Adrenal gland (tissue), 12 donors: Measurements from ENCODE around the gene ALB. TPM values are rescaled to one million over a fixed set of nuclear protein-coding genes. Genes with fewer than 3 reads are reported as not detected.

Source experiments
- DNase-seq, 7 donors: peaks; one replicate each; pipeline ENCODE4 v3.0.0-alpha.2; 2019 to 2020
- H3K27ac ChIP-seq, 5 donors: fragments of 200-600 bp; sonication (generic) in 4 of 5; 1 replicate in 3 of 5; 2 replicates in 2 of 5; pipeline versions ENCODE4 v1.5.1 to v1.8.0; 2016 to 2020; ENCODE audit warnings: mild to moderate bottlenecking in 1 of 5
- H3K27me3 ChIP-seq: fragments of 200-600 bp; 2 replicates; pipeline ENCODE4 v1.8.0; 2021
- H3K36me3 ChIP-seq, 2 donors: fragments of 200-600 bp; replicated peaks in 1 of 2; 1 replicate in 1 of 2; 2 replicates in 1 of 2; pipeline versions ENCODE4 v1.5.1 to v1.8.0; 2018 to 2022
- H3K4me1 ChIP-seq, 2 donors: fragments of 200-600 bp; replicated peaks in 1 of 2; 1 replicate in 1 of 2; 2 replicates in 1 of 2; pipeline versions ENCODE4 v1.5.1 to v1.8.0; 2018 to 2021
- H3K4me3 ChIP-seq, 4 donors: fragments of 200-600 bp; sonication (generic) in 3 of 4; one replicate each; pipeline ENCODE4 v1.5.1; 2016 to 2018
- H3K9me3 ChIP-seq, 3 donors: fragments of 200-600 bp; sonication (generic) in 1 of 3; replicated peaks in 1 of 3; 1 replicate in 2 of 3; 2 replicates in 1 of 3; pipeline versions ENCODE4 v1.5.1 to v1.8.0; 2016 to 2021
- POLR2A ChIP-seq, 2 donors: fragments of 450-650 bp; IDR thresholded peaks; one replicate each; pipeline ENCODE4 v1.6.1; 2017; ENCODE audit warnings: antibody characterized with exemption in 2 of 2, mild to moderate bottlenecking in 2 of 2, moderate library complexity in 1 of 2
- WGBS, 4 donors: extraction: QIAGEN DNeasy Blood & Tissue Kit in 2 of 4; methylation state at CpG; one replicate each; pipeline versions ENCODE4 v1.1.5 to v1.1.7; 2013 to 2017; 5-methylcytosine and 5-hydroxymethylcytosine counted together
- intact Hi-C, 2 donors: fragments of 100-400 bp; cut with DNase I; formaldehyde crosslinking; loops; one replicate each; pipeline versions ENCODE4 v1.14.1 to v1.15.0; 2022 to 2023
- polyA plus RNA-seq, 3 donors: library from polyadenylated mRNA; stranded (reverse); fragments of 200-250 nt in 2 of 3; fragments of 350-450 nt in 1 of 3; fragmentation: Illumina TruSeq in 1 of 3; extraction: RNeasy Lipid Tissue Mini Kit (QIAGEN cat#74804) in 1 of 3; gene quantifications; one replicate each; pipeline ENCODE4 v1.2.3, GENCODE V29; 2013 to 2014
- total RNA-seq, 9 donors: library from RNA; depleted of rRNA in 4 of 9; stranded (reverse); fragments of >200 nt in 4 of 9; fragments of 120-200 nt in 1 of 9; fragmentation: NEBNext Ultra II Directional in 1 of 9; extraction: Animal tissue kit (Norgen Biotek cat#: 25700) in 1 of 9; gene quantifications; one replicate each; pipeline versions ENCODE4 v1.1.0 to v1.2.4, GENCODE V29; 2013 to 2023
- TF ChIP-seq, protein P1 (sequence below), 6 experiments: fragments of 450-650 bp in 4 of 6; fragments of 200-600 bp in 2 of 6; sonication (generic) in 1 of 6; IDR thresholded peaks; 1 replicate in 5 of 6; 2 replicates in 1 of 6; pipeline versions ENCODE4 v1.5.1 to v1.8.0; 2016 to 2021; ENCODE audit warnings: antibody characterized with exemption in 6 of 6, mild to moderate bottlenecking in 2 of 6, moderate library complexity in 1 of 6
- donor health status: healthy with polysubstance abuse.
- donor health status: Bipolar disorder and iron deficiency.
- donor health status: DM: yes; HTN: yes; CAD: no.
- donor health status: DM: no; HTN: no; CAD: no.
- donor health status: DM: no; HTN: no; CAD: no.
- donor health status: DM: yes; HTN: yes; CAD: no.

Gene ALB
- total and polyA plus RNA-seq, 12 donors, result 0.61 to 38.5 (median 5.3) TPM; not detected in 3

- H3K9me3 ChIP-seq, result no peaks in the 10 kb centered on the region
- TF ChIP-seq, protein P1, sequence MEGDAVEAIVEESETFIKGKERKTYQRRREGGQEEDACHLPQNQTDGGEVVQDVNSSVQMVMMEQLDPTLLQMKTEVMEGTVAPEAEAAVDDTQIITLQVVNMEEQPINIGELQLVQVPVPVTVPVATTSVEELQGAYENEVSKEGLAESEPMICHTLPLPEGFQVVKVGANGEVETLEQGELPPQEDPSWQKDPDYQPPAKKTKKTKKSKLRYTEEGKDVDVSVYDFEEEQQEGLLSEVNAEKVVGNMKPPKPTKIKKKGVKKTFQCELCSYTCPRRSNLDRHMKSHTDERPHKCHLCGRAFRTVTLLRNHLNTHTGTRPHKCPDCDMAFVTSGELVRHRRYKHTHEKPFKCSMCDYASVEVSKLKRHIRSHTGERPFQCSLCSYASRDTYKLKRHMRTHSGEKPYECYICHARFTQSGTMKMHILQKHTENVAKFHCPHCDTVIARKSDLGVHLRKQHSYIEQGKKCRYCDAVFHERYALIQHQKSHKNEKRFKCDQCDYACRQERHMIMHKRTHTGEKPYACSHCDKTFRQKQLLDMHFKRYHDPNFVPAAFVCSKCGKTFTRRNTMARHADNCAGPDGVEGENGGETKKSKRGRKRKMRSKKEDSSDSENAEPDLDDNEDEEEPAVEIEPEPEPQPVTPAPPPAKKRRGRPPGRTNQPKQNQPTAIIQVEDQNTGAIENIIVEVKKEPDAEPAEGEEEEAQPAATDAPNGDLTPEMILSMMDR (IDR thresholded peaks at IDR 0.05), result no peak
- no peak for TF ChIP-seq POLR2A (IDR thresholded peaks at IDR 0.05)
- DNase-seq, result no peak
- no peak overlapping the region for H3K4me3 ChIP-seq
- H3K4me1 ChIP-seq, result no peaks in the 10 kb centered on the region
- no peaks in the 10 kb centered on the region for H3K36me3 ChIP-seq
- WGBS, 4 donors, result 44 to 52% (median 45%) methylated on average over 3 of the region's 3 CpGs
- intact Hi-C loops, result no loop called here
- no peaks in the 10 kb centered on the region for H3K27me3 ChIP-seq
- no peak overlapping the region for H3K27ac ChIP-seq
Observed at GRCh38 chr4:73436674-73437557, 32.8 kb downstream of the ALB start.

- H3K4me3 ChIP-seq, result no peak overlapping the region
- intact Hi-C loops, result no loop called here
- no peak for TF ChIP-seq POLR2A (IDR thresholded peaks at IDR 0.05)
- TF ChIP-seq, protein P1 (IDR thresholded peaks at IDR 0.05), result no peak
Observed at GRCh38 chr4:73437558-73437956, 33.5 kb downstream of the ALB start.

DNA sequence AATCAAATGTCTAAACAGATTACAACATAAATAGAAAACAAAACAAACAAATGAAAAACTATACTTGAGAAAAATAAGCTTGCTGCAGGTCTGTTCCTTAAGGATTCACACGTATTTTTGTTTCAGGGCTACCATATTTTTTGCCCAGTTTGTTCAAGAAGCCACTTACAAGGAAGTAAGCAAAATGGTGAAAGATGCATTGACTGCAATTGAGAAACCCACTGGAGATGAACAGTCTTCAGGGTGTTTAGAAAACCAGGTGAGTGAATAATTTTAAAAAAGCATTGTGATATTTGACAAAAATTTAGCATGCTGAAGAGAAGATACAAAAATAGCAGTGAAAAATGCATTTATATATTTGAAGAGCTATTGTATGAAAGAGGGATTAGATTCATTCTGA is 34.0 kb downstream of the ALB start:
- intact Hi-C loops, result no loop called here
- no peak for TF ChIP-seq POLR2A (IDR thresholded peaks at IDR 0.05)
- TF ChIP-seq, protein P1 (IDR thresholded peaks at IDR 0.05), result no peak
- no peaks in the 10 kb centered on the region for H3K27me3 ChIP-seq
- WGBS, 4 donors, result 82 to 89% (median 84%) methylated on average over 1 of the region's 1 CpG
- H3K27ac ChIP-seq, result no peak overlapping the region
- no peak overlapping the region for H3K4me3 ChIP-seq
- DNase-seq, result no peak
- H3K36me3 ChIP-seq, result no peaks in the 10 kb centered on the region
- H3K9me3 ChIP-seq, result no peaks in the 10 kb centered on the region
- no peaks in the 10 kb centered on the region for H3K4me1 ChIP-seq

More at GRCh38 chr4:73437558-73437956, 33.5 kb downstream of the ALB start:
- Histone ChIP-seq H3K9me3 (no peaks in the 10 kb centered on the region), H3K27me3 (no peaks in the 10 kb centered on the region), H3K4me1 (no peaks in the 10 kb centered on the region), H3K36me3 (no peaks in the 10 kb centered on the region), H3K27ac (no peak overlapping the region)
- no peak for DNase-seq

DNA sequence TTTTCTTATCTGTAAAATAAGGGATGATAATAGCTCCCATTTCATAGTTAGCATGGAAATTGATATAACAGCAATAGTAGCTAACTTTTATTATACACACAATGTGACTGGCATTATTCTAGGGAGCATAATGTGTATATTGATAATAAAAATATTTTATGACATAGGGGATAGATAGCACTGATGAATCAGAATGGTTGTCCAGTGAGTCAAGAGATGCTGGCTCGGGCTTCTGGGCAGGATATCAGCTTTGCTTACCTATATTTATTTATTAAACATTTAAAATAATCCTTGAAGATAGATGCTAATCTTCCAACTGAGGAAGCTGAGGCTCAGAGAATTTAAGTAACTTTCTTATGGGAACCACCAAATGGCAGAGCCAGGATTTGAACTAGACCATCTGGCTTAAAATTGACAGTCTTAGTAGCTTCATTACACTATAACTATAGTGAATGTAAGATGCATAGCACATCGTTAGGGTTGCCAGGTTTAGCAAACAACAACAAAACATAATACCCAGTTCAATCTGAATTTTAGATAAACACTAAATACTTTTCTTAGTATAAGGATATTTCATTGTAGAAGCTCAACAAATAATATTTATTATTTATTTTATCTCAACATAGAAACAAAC is 34.6 kb downstream of the ALB start:
- H3K36me3 ChIP-seq, result no peaks in the 10 kb centered on the region
- TF ChIP-seq, protein P1 (IDR thresholded peaks at IDR 0.05), result no peak
- TF ChIP-seq POLR2A (IDR thresholded peaks at IDR 0.05), result no peak
- no peaks in the 10 kb centered on the region for H3K4me1 ChIP-seq
- H3K27ac ChIP-seq, result no peak overlapping the region
- WGBS, 4 donors, result 58 to 68% (median 60%) methylated on average over 2 of the region's 2 CpGs
- intact Hi-C loops, result no loop called here
- no peaks in the 10 kb centered on the region for H3K9me3 ChIP-seq
- no peak for DNase-seq
- no peaks in the 10 kb centered on the region for H3K27me3 ChIP-seq
- H3K4me3 ChIP-seq, result no peak overlapping the region
